NK-92 (cell line): ENCODE results near the gene ANKS1B.

ENCODE experiments used
- DNase-seq: peaks from one replicate; lab custom pipeline; 2025; ENCODE audit not compliant: unreplicated experiment; lab: John Stamatoyannopoulos, UW

The ANKS1B gene

DNA sequence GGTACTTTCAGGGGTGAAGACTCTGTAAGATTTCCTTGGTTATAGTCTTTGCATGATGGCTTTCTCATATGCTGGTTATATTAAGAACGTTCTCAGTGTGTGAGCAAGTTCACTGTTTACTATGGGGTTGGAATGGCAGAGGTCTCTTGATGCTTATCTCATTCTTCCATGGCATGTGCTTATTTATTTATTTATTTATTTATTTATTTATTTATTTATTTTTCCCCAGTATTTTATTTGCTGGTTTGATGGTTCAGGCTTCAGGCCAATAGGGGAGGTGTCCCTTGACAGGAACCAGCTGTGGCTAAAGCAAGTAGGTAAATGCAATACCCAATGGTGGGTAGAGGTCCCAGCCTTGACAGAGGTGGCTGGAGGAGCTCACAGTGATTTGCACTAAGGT is 498.5 kb downstream of the ANKS1B start:
- DNase-seq = no peak

DNA sequence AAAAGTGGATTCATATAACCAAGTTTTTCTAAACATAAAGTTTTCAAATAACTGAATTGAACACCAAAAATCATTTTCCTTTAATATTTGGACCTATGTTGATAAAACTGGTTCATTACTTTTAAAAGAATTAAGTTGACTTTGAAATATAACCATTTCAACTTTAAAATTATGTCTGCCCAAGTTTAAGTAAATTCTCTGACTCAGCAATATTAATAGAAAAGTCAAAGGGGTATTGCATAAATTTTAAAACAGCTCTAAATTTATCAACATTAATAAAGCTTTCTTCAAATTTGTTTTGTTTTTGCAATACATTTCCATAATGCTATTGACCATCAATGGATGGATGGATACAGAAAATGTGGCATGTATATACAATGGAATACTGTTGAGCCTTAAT is 505.6 kb downstream of the ANKS1B start:
- no peak for DNase-seq

DNA sequence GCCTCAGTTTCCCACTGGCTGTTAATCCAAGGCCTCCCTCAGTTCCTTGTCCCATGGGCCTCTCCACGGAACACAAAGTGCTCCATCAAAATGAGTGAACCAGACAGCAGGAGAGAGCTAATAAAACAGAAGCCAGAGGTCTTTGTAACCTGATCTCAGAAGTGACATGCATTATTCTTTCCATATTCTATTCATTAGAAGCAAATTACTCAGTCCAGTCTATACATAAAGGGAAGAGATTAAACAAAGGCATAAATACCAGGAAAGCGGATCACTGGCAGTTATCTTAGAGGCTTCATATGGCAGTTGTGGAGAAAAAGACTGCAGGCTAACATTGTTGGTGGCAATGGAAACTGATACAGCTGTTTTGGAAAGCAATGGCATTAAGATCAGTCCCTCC is 507.8 kb downstream of the ANKS1B start:
- no peak for DNase-seq

DNA sequence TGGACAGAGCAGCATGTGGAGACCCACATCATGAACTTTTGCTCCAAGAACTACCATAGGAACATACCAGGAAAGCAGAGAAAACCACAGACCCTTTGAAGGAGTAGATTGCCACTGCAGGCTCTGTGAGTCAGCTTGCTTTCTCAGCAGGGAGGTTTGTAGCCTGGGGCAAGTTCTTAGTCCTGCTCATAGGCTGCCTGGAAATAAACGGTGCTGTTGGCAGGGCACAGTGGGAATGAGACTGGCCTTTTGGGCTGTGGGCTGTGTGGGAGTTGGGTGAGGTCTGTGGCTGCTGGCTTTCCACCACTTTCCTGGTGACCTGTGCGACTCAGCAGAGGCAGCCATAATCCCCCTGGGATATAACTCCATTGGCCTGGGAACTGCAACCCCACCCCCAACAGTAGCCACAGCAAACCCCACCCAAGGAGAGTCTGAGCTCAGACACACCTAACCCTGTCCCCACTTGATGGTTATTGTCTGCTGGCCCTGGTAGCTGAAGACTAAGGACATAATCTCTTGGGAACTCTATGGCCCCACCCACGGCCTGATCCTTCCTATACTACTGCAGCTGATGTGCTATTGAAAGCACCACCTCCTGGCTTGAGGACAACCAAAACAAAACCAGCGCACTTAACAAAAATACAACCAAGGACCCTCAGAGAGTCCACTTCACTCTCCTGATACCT is 529.2 kb downstream of the ANKS1B start:
- no peak for DNase-seq

DNA sequence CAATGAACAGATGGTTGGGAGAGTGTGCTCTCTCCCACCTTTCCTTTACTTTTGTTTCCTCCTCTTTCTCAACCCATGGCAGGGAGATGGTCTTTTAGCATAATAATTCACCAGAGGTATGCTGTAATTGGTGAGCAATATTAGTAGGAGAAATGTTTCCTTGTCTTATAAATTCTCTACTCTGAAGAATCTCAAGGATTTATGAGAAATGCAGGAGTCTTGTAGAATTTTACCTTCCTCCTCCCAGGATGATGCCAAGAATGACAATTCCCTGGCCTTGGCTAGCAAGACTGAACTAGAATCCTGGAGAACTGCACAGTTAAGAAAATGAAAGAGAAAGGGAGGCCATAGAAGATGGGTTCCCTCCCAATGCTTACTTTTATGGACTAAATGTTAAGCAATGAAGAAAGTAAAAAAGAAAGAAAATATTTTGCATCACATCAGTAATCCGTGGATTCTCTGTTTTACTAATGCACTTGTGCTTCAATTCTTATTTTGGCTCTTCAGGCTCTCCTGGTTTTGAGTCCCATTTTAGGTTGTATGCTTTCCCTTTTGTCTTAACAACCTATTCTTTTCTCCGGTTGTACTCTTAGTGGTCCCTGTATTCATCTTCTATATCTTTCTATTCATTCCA is 530.1 kb downstream of the ANKS1B start:
- no peak for DNase-seq

DNA sequence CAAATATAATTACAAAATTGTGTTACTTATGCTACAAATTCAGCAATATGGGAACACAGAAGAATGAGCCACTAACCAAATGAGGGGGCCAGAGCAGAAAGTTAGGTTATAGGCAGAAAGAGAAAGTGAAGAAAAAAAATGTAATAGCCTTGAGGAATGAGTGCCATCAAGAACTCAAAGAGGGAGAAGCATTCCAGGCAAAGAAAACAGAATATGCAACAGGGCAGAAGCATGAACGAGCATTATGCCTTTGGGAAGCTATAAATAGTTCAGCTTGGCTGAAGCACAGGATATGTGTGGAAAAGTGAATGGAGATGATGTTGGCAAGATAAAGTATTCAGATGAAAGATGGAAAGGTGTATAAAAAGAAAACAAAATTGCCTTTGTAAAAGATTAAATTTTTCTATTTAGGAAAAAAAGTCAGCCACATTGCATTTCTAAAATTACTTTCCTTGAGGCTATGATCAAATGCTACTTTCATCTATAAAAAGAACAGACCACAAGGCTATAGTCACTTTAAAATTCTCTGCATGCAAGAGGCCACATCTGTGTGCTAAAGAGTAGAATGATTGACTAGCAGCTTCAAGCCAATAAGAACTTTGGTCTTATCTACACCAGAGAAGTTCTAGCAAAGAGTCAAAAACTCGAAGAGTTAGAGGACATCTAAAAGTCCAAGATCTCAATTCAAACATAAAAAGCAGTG is 530.7 kb downstream of the ANKS1B start:
- DNase-seq = no peak

DNA sequence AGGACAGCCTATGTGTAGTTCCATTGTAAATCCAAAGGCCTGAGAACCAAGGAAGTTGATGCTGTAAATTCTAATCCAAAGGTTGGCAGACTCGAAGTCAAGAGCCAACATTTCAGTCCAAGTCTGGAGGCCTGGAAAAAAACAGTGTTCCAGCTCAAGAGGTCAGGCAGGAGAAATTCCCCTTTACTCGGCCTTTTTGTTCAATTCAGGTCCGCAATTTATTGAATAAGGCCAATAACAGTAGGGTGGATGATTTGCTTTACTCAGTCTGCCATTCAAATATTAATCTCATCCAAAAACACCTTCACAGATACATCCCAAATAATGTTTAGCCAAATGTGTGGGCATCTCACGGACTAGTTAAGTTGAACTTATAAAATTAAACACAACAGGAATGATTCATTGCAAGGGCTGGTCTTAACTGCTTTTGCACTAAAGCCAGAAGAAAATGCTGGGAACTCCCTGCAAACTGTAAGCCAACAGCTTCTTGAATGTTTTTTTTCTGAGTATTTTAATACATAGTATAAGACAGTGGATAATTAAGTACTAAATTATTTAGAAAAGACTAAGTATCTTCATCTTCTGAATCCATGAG is 534.6 kb downstream of the ANKS1B start:
- DNase-seq = no peak

DNA sequence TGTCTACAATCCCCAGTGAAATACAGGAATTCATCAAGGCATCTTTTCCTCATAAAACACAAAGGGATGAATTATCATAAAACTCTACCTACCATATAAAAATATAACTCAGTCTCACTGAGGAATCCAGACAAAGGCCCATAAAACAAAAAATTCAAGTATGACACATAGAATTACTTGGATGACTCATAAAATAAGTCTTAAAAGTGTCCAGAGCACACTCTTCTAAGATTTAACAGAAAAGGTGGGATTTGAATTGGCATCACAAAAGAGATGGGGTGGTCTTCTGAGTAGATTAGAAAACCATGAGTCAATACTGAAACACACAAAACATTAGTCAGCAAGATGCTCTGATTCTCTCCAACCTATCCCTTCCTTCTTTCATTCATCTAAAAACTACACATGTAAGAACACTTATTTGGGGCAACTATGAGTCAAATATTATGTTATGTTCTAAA is 539.8 kb downstream of the ANKS1B start:
- DNase-seq = no peak

DNA sequence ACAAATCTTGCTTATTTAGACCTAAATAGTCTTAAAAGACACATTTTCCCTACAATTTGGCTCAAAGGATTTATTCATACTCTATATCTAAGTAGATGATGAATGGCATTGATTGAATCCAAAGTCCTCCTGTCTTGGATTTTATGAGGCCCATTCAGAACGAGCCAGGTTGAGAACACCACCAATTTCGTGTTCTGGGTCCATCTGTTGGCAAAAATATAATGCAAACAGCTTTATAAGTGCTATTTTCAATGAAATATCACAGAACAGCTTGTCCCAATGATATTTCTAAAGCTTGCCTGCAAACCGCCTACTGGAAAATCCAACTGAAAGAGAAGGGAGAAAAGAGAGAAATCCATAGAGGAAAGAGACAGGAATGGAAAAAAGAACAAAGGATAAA is 542.0 kb downstream of the ANKS1B start:
- no peak for DNase-seq

DNA sequence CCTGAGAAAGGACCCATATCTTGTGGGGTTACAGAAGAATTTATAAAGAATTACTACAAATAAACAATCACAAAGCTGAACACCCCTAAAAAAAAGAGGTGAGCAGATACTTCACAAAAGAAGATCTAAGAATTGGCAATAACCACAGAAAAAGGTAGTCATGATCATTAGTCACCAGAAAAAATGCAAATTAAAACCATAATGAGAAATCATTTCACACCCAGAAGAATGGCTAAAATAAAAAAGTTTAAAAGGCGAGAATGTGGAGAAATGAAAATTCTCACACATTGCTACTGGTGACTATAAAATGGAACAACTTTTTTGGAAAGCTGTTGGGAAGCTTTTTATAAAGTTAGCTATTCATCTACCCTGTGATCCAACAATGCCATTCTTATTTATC is 545.3 kb downstream of the ANKS1B start:
- no peak for DNase-seq

DNA sequence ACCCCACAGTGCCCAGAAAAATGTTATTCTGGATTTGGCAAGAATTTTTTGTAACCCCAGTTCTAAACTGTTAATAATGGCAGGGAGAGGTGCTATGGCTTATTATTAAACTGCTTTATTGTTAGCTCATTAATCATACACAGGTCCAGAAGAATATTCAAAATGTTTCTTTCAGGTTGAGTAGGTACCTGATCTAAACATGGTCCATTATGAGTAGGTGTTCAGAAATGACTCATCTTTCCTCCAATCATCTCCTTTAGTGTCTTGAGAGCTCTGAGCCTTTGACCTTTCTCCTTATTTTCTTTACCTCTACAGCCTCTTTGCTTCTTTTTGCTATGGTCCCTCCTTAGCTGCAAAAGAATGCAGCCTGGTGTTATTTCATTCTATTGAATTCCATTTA is 548.2 kb downstream of the ANKS1B start:
- no peak for DNase-seq

DNA sequence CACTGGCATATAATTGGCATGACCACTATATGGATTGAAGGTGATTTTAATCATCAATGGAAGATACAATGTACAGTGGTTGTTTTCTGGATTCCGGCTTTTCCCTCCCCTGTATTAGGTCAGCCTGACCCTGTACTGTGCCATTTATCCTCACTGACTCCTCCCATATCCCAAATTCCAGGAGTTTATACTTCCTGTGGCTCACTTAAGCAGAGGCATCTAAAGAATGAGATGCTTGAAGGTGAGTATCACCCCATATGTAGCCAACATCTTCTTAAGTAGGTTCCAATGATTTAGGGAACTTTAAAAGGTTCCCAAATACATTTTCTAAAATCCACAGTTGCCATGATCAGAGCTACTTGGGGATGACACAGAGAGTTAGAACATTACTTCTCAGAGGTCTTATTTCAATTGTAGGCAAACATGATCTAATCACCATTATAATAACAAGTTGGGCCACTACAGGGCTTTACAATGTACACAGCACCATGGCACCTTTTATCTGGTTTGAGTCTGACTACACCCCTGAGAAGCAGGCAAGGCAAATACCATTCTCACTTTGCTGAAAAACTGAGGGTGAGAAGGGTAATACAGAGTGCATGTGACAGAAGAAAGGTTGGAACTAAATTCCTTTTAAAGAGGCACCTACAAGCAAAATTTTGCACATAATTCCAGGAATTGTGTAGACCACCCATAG is 549.5 kb downstream of the ANKS1B start:
- DNase-seq = no peak

DNA sequence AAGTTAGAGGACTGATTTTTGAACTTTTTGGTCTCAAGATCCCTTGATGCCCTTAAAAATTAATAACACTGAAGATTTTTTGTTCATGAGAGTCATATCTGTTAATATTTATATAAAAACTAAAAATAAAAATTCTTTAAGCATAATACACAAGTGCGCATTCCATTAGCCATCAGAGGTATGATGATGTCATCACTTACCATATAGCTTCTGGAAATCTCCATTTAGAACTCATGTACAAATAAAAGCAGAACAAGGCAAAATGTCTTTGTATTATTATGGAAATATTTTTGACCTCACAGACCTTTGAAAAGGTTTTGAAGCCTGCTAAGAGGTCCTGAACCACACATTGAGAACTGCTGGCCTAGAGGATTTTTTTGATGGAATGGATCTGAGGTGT is 551.6 kb downstream of the ANKS1B start:
- no peak for DNase-seq

DNA sequence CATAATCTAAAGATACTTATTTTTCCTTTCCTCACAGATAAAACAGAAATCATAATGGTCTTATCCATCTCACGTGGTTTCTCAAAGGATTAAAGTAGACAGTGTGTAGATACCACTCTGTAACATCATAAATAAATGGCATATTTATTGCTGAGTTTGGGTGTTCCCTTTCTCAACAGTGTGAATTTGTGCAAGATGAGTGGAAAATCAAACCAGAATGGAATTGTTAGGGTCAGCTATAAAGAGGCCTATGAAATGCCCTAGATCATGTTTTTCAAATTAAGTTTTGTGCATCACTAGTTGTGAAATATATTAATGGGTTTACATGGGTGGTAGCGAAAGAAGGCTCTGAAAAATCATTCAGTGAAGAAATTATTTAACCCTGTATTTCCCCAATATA is 553.5 kb downstream of the ANKS1B start:
- no peak for DNase-seq

DNA sequence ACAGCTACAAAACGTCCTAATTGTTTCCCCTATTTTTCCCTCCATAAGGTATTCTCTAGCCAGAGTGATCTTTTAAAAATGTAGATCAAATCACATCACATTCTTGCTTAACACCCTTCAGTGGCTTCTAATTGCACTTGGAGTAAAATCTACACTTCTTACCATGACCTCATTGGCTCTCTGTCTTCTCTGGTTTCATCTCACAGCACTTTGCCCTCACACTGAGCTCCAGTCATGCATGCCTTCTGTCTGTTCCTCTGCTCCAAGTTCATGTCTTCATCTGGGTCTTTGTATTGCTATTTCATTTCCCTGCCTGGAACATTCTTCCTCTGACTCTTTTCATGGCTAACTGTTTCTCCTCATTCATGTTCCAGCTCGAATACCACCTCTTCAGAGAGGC is 557.6 kb downstream of the ANKS1B start:
- DNase-seq = no peak

DNA sequence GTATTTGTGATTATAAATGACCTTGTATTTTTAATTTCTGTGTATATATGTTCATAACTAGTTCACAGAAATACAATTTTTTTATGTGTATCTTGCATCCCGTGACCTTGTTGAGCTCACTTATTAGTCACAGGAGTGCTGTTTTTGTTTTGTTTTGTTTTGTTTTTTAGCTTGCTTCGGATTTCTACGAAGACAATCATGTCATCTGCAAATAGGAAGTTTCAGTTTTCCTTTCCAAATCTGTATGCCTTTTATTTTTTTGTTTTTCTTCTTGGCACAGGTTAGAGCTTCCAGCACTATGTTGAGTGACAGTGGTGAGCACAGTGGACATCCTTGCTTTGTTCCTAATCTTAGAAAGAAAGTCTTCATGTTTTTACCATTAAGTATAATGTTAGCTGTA is 566.4 kb downstream of the ANKS1B start:
- no peak for DNase-seq

DNA sequence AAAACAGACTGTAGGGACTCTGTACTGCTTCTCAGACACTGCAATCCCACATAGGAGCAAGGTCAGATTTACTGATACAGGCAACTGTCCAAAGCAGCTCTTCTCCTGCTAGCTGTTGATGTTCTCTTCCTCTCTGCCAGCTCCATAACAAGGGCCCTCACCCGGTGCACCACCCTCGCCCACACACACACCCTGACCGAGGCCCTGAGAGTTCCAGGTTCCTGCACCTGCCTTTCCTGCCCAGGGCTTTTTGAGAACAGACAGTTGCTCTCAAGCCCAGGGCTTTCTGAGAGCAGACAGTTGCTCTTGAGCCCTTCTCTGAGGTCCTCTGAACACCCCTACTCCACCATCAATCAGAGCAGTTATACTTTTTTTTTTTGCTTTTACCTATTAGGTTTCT is 571.0 kb downstream of the ANKS1B start:
- DNase-seq = no peak

DNA sequence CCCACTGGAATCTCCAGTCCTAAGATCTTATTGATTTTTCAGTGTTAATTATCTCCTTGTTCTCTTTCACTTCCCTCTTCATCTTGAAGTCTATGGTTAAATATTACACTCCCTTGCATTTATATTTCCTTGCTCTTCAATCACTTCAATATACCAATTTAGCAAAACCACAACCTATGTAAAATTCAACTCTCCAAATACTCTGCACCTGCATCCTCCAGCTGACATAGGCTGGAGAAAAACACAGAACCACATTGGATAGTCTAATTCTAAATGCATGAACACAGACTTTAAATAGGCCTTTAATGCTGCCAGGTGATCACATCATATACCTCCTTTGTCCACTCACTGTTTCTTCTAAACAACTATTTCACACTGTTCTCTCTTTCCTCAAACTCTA is 591.0 kb downstream of the ANKS1B start:
- no peak for DNase-seq

DNA sequence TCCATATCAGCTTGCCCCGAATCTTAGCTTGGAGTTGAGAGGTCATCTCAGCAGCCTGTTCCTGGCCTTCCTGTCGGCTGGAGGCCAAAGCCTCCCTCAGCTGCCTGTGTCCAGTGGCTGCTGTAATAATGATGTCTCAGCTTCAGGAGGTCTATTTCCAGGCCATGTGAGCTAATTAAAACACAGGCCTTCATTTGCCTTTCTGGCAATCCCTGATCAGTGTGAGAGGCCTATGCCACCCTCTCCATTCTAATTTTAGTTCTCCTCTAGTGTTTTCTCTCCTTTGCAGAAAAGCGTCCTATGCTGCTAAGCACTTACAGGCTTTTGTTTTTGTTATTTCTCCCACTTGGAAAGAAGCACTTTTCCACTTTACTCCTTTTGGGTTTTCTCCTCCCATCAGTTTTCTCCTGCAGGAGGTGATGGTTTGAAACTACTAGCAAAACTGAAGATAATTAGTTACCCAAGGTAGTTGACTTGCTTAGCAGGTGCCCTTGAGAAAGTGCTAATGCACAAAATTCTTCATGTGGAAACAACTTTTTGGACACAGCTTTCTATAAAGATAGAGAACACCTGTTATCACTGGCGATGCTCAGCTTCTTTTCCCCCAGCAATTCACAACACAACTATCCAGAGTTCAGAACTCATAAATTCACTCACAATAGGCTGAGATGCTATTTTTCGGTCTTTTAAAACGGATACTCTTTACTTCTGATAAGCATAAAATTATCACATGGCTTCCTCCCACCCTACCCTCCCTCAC is 592.5 kb downstream of the ANKS1B start:
- DNase-seq = no peak

DNA sequence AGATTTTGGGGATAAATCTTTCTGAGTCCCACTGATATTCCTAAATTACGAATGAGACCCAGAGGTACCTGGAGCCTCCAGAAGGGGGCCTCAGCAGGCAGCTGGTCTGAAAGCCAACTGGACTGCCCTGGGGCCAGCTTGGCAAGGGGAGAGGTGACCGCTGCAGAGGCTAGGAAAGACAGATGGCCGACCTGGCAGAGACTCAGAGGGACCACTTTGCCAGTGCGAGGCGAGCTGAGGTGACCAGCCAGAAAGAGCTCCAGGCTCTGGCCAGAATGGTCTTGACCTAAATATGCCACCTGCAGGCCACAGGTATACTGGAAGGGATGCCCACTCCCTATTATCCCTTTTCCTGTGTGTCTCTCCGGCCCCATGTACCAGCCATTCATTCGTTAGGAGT is 594.0 kb downstream of the ANKS1B start:
- no peak for DNase-seq

DNA sequence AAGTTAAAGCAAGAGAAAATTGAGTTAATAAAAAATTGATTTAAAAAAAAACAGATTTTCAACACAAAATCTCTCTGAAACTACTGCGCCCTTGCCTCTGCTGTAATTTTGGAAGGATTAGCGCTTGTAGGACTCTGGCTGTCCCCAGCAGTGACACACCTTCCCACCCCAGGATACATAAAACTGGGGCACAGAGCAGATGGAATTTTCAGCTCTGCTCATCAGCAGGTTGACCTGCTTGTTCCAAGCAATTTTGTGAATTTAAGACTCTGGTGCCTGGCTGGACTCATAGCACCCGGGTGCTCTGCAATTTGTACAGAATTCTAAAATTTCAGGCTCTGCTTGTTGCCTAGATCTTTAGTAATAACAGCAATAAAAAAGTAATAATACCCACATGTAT is 595.0 kb downstream of the ANKS1B start:
- DNase-seq = no peak
